Activated CD4-positive, alpha-beta memory T cell treated with anti-CD3 and anti-CD28 coated beads, Interleukin-2, amount 10 ng/mL, durations not matched to agents 7 days and 5 days (primary cell): ENCODE data around the gene APMAP. TPM values are rescaled to one million over a fixed set of nuclear protein-coding genes. Genes with fewer than 3 reads are reported as not detected.
"Not testable (repeated sequence)": the region's sequence is repeated elsewhere in the genome, so short reads cannot be mapped to it uniquely, and the experiment has no call there.

Source experiments
- CTCF ChIA-PET: fragments of 350-600 bp; sonication (Branson Sonifier 250); formaldehyde crosslinking; loops from one replicate; lab custom pipeline; 2021; ENCODE audit warnings: antibody characterized with exemption, inconsistent platforms; lab: Charles Lee
- POLR2A ChIA-PET: fragments of 350-600 bp; sonication (Branson Sonifier 250); formaldehyde crosslinking; loops from one replicate; lab custom pipeline; 2021; ENCODE audit warnings: antibody characterized with exemption; lab: Charles Lee
- DNase-seq: peaks from one replicate; pipeline ENCODE4 v3.0.0-alpha.2; 2020
- H3K27ac Mint-ChIP-seq: one replicate; pipeline ENCODE4 v1.8.0; 2021; ENCODE audit warnings: mild to moderate bottlenecking, mixed read lengths
- H3K27me3 Mint-ChIP-seq: one replicate; pipeline ENCODE4 v1.8.0; 2021; ENCODE audit warnings: mixed read lengths
- H3K36me3 Mint-ChIP-seq: one replicate; pipeline ENCODE4 v1.8.0; 2021; ENCODE audit warnings: low read depth, mixed read lengths
- H3K4me1 Mint-ChIP-seq: one replicate; pipeline ENCODE4 v1.8.0; 2021; ENCODE audit warnings: mixed read lengths
- H3K4me3 Mint-ChIP-seq: one replicate; pipeline ENCODE4 v1.8.0; 2021; ENCODE audit warnings: mild to moderate bottlenecking, mixed read lengths
- H3K9me3 Mint-ChIP-seq: one replicate; pipeline ENCODE4 v1.8.0; 2021; ENCODE audit warnings: mixed read lengths
- total RNA-seq, 2 experiments: library from RNA; stranded (reverse); gene quantifications; one replicate each; pipeline ENCODE4 v1.2.3, GENCODE V29; 2021

Gene APMAP
- total RNA-seq, 2 experiments from 2014 or later, result 44.1 to 46.5 TPM

DNA sequence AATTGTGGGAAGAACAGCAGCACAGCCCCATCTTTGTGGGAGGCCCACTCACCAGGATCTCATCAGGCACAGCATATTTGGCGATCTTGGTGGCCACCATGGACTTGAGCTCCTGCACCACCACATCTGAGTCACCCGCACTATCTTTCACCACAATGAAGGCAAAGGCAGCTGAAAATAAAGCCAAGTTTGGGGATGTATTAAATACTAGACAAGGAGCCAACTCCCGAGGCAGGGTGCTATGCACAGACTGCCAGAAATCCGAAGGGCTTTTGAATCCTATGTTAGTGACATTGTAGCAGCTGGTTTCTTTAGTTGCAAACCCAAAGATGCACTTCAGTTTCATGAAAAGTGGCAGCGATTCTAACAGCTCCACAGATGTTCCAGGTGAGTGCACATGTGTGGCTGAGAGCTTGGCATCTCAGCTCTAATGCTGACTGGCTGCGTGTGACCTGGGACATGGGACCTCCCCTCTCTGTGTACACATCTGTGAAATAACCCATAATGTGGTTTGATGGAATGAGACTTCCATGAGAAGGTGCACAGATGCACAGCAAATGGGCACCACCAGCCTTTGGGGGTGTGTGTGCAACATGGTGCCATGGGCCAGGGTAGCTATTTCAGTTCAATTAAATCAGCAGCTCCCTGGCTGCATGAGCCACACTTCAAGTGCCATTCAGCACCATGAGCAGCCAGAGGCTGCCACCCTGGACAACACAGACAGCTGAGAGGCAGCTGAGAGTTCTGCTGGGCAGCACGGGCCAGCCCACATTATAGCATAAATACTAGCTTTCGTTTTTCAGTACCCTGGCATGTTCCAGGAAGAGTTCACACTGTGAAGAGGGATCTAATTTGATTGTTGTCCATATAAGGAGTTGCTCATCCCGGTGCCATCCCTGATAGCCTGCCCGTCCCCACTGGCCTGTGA is 16.9 kb upstream of the APMAP start:
- CTCF ChIA-PET, result no interaction called here
- no peaks in the 10 kb centered on the region for H3K9me3 Mint-ChIP-seq
- H3K4me3 Mint-ChIP-seq, result no peak overlapping the region
- POLR2A ChIA-PET, result no interaction called here
- H3K27ac Mint-ChIP-seq, result no peak overlapping the region
- DNase-seq, result peak; percentile 13
- no peaks in the 10 kb centered on the region for H3K4me1 Mint-ChIP-seq
- H3K36me3 Mint-ChIP-seq, result peaks cover 21% of the 10 kb centered on the region
- H3K27me3 Mint-ChIP-seq, result no peaks in the 10 kb centered on the region

DNA sequence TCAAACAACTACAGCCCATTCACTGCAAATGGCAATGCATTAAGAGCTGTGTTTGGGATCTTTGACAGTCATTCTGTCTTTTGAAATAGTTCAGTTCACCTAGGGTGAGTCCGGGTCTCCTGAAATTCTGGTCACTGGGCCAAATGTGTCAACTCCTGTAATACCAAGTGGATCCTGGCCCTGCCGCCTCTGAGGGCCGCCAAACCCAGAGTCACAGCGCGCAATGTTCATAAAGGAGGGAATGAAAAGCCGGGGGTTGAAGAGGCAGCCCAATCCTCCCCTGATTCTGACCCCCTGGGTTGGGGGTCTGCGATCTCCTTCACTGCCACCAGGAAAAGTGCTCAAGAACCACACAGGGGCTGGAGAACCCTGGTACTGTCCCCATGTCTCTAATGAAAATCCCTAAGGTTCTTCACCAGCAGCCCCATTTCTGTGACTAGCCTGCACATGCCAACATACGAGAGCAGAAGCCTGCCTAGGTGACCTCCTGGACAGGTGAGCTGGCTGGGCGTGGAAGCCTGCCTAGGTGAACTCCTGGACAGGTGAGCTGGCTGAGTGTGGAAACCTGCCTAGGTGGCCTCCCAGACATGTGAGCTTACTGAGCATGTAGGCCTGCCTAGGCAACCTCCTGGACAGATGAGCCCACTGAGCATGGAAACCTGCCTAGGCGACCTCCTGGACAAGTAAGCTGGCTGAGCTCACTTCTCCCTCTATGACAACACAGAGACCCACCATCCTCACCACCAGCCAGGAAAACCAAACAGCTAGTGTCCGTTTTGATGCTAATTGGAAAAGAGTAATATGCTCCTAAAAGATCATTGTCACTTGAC is 16.1 kb upstream of the APMAP start:
- CTCF ChIA-PET, result no interaction called here
- no peaks in the 10 kb centered on the region for H3K27me3 Mint-ChIP-seq
- peaks cover 21% of the 10 kb centered on the region for H3K36me3 Mint-ChIP-seq
- peak; percentile 11 for DNase-seq
- POLR2A ChIA-PET, result interaction anchor here (0.7 kb wide), 1 partner anchor 17 kb away, joined by 3 read pairs; no protein-coding TSS in a partner anchor
- no peak overlapping the region for H3K4me3 Mint-ChIP-seq
- no peaks in the 10 kb centered on the region for H3K9me3 Mint-ChIP-seq
- H3K27ac Mint-ChIP-seq, result no peak overlapping the region
- no peaks in the 10 kb centered on the region for H3K4me1 Mint-ChIP-seq

DNA sequence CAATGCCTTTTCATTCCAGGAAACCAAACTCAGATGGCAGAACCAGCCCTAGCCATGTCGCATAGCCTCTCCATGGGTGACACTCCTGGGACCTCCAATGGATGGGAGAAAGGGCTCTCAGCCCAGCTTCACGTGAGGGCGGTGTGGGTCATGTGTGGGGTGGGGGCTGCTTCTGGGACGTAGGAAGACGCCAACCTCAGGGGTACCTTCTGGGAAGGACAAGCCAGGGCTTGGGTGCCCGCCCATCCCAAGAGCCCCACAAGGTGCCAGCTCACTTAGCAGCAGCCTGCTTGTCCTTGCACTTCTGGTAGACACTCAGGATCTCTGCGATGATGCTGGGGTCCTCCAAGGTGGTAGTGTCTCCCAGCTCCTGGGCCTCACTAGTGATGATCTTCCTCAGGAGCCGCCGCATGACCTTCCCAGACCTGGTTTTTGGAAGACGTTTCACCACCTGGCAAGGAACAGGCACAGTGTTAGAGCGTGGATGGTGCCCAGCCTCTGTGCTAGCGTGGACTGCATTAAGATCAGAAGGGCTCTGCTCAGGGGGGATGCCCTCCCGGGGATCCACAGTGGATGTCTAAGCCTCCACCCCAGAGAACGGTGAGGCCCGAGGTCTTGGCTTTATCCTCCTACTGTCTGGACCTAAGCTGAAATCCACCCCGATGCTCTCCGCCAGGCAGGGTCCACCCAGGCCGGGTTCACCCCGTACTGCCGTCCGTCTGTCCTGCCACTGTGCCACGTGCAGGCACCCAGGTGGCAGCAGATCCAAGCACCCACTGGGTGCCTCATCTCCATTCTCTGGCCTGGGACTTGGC is 15.1 kb upstream of the APMAP start:
- Mint-ChIP-seq H3K4me3 (no peak overlapping the region), H3K4me1 (no peaks in the 10 kb centered on the region), H3K36me3 (peaks cover 24% of the 10 kb centered on the region), H3K9me3 (no peaks in the 10 kb centered on the region), H3K27ac (no peak overlapping the region), H3K27me3 (no peaks in the 10 kb centered on the region)
- peak; percentile 9 for DNase-seq
- POLR2A ChIA-PET, result no interaction called here
- CTCF ChIA-PET, result interaction anchor here (0.6 to 1.8 kb wide), 2 partner anchors 56 to 643 kb away, joined by 3 to 5 read pairs; no protein-coding TSS in a partner anchor

- H3K4me1 Mint-ChIP-seq, result no peaks in the 10 kb centered on the region
- peaks cover 32% of the 10 kb centered on the region for H3K36me3 Mint-ChIP-seq
- POLR2A ChIA-PET, result no interaction called here
- H3K27ac Mint-ChIP-seq, result no peak overlapping the region
- no peaks in the 10 kb centered on the region for H3K9me3 Mint-ChIP-seq
- H3K4me3 Mint-ChIP-seq, result no peak overlapping the region
- H3K27me3 Mint-ChIP-seq, result no peaks in the 10 kb centered on the region
- CTCF ChIA-PET, result interaction anchor here (1.8 kb wide), 1 partner anchor 57 kb away, joined by 5 read pairs; no protein-coding TSS in a partner anchor
- DNase-seq, result peak; percentile 11
These were observed 14.0 kb upstream of the APMAP start for GRCh38 chr20:25006431-25007167.

DNA sequence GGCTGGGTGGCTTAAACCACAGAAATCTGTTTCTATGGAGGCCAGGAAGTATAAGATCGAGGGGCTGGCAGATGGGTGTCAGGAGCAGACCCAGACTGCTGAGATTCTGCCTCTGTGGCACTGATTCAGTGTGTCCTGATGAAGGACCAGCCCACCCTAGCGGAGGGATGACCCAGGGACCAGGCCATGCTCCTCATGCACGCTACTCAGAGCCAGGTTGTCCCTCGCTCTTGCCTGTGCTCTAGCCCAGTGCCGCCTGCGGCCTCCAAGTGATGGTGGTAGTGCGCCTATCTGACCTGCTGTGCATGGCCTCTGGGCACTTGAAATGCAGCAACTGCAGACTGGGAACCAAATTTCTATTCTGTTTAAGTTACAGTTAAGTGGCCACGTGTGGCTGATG is 13.1 kb upstream of the APMAP start:
- Mint-ChIP-seq H3K9me3 (no peaks in the 10 kb centered on the region), H3K27ac (no peak overlapping the region)

DNA sequence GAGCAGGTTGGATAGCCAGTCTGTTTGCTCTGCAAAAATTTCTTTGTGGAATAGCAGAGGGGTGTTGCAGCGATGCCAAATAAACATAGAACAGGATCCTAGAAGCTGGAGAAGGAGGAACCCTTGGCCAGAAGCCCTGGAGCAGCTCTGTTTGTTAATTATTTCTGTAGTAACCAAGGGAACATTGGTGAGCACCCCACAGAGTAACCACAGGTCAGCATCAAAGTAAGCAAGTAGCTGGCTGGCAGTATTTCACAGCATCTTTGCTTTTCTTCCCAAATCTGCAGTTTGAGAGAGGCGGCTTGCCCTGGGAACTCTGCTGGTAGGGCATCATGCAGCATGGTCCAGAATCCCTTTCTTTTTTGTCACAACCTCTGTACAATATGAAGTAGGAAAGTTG is 12.7 kb upstream of the APMAP start:
- Mint-ChIP-seq H3K9me3 (no peaks in the 10 kb centered on the region), H3K36me3 (peaks cover 30% of the 10 kb centered on the region), H3K27me3 (no peaks in the 10 kb centered on the region), H3K27ac (no peak overlapping the region), H3K4me1 (no peaks in the 10 kb centered on the region), H3K4me3 (no peak overlapping the region)
- POLR2A ChIA-PET, result no interaction called here
- DNase-seq, result no peak
- CTCF ChIA-PET, result interaction anchor here (0.5 kb wide), 1 partner anchor 399 kb away, joined by 3 read pairs; no protein-coding TSS in a partner anchor

More for the DNA sequence above, 13.1 kb upstream of the APMAP start:
- Mint-ChIP-seq H3K4me1 (no peaks in the 10 kb centered on the region), H3K4me3 (no peak overlapping the region), H3K27me3 (no peaks in the 10 kb centered on the region), H3K36me3 (peaks cover 33% of the 10 kb centered on the region)
- peak; percentile 9 for DNase-seq
- ChIA-PET POLR2A (no interaction called here), CTCF (interaction anchor here (1.8 kb wide), 1 partner anchor 58 kb away, joined by 5 read pairs; no protein-coding TSS in a partner anchor)

DNA sequence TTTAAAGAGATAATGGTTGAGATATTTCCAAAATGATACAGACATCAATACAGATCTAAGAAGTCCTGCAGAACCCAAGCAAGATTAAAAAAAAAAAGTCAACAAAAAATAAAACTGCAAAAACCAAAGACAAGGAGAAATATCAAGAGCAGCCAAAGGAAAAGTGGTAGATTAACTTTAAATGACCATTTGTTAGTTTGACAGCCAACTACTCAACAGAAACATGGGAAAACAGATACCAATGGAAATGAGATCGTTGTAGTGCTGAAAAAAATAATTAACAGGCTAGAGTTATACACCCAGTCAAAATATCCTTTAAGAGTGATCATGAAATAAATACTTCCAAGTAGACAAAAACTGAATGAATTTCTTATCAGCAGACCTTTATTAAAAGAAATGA is 10.5 kb upstream of the APMAP start:
- DNase-seq, result no peak
- no peak overlapping the region for H3K27ac Mint-ChIP-seq
- peaks cover 22% of the 10 kb centered on the region for H3K36me3 Mint-ChIP-seq
- ChIA-PET CTCF (no interaction called here), POLR2A (no interaction called here)
- H3K27me3 Mint-ChIP-seq, result peaks cover 7% of the 10 kb centered on the region
- no peak overlapping the region for H3K4me3 Mint-ChIP-seq
- no peaks in the 10 kb centered on the region for H3K9me3 Mint-ChIP-seq
- no peaks in the 10 kb centered on the region for H3K4me1 Mint-ChIP-seq

- POLR2A ChIA-PET, H3K4me3 Mint-ChIP-seq, H3K27ac Mint-ChIP-seq, CTCF ChIA-PET, H3K9me3 Mint-ChIP-seq, H3K4me1 Mint-ChIP-seq, DNase-seq: not testable (repeated sequence)
- Mint-ChIP-seq H3K27me3 (peaks cover 12% of the 10 kb centered on the region), H3K36me3 (peaks cover 16% of the 10 kb centered on the region)
These were observed 8.8 kb upstream of the APMAP start for GRCh38 chr20:25001323-25001722.

DNA sequence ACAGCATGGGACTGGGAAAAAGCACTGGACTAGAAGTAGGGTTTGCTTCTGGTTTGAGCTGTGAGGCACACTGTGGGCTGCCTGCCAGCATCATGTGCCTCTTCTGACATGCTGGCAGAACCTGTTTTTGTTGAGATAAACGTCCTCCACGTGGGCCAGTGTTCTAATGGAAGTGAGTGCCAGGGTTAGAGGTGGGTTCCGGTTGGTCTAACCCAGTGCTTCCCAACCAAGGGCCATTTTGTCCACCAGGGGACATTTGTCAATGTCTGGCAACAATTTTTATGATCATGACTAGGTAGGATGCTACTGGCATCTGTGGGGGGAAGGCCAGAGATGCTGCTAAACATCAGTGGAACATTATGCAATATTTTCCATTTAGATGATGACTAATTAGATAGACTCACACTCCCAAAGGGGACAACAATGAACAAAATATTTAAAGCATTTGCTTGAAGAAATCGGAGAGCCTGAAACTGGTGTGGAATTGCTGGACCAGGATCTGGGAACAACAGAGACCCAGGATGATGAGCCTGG is 7.8 kb upstream of the APMAP start:
- H3K4me1 Mint-ChIP-seq, result no peaks in the 10 kb centered on the region
- no peak overlapping the region for H3K4me3 Mint-ChIP-seq
- DNase-seq, result no peak
- no peak overlapping the region for H3K27ac Mint-ChIP-seq
- H3K9me3 Mint-ChIP-seq, result no peaks in the 10 kb centered on the region
- CTCF ChIA-PET, result interaction anchor here (1.2 kb wide), 1 partner anchor 65 kb away, joined by 4 read pairs; no protein-coding TSS in a partner anchor
- peaks cover 16% of the 10 kb centered on the region for H3K27me3 Mint-ChIP-seq
- peaks cover 12% of the 10 kb centered on the region for H3K36me3 Mint-ChIP-seq
- POLR2A ChIA-PET, result no interaction called here

GRCh38 chr20:24999568-24999967 is 7.0 kb upstream of the APMAP start:
- H3K36me3 Mint-ChIP-seq, result peaks cover 12% of the 10 kb centered on the region
- no peak overlapping the region for H3K27ac Mint-ChIP-seq
- peaks cover 6% of the 10 kb centered on the region for H3K4me1 Mint-ChIP-seq
- peaks cover 16% of the 10 kb centered on the region for H3K27me3 Mint-ChIP-seq
- no peak for DNase-seq
- no peaks in the 10 kb centered on the region for H3K9me3 Mint-ChIP-seq
- ChIA-PET CTCF (interaction anchor here (1.2 to 1.6 kb wide), 2 partner anchors 63 to 65 kb away, joined by 3 to 4 read pairs; no protein-coding TSS in a partner anchor), POLR2A (no interaction called here)
- H3K4me3 Mint-ChIP-seq, result no peak overlapping the region

GRCh38 chr20:24998631-24999445 is 6.3 kb upstream of the APMAP start:
- CTCF ChIA-PET, result interaction anchor here (1.2 to 1.6 kb wide), 2 partner anchors 64 to 66 kb away, joined by 3 to 4 read pairs; no protein-coding TSS in a partner anchor
- H3K27ac Mint-ChIP-seq, result no peak overlapping the region
- DNase-seq, result no peak

More at GRCh38 chr20:24998631-24999445, 6.3 kb upstream of the APMAP start:
- H3K27me3 Mint-ChIP-seq, result peaks cover 16% of the 10 kb centered on the region
- POLR2A ChIA-PET, result no interaction called here
- H3K9me3 Mint-ChIP-seq, result no peaks in the 10 kb centered on the region
- peaks cover 12% of the 10 kb centered on the region for H3K4me1 Mint-ChIP-seq
- peaks cover 12% of the 10 kb centered on the region for H3K36me3 Mint-ChIP-seq
- no peak overlapping the region for H3K4me3 Mint-ChIP-seq
